Thyroid gland (tissue), 4 donors: ENCODE data around the gene PALLD.

ENCODE experiments used
- POLR2A ChIP-seq, 2 donors: fragments of 450-650 bp; IDR thresholded peaks; one replicate each; pipeline ENCODE4 v1.6.1; 2017; ENCODE audit warnings: antibody characterized with exemption in 2 of 2, mild to moderate bottlenecking in 2 of 2, moderate library complexity in 1 of 2
- TF ChIP-seq, protein P1 (sequence below), 6 experiments: fragments of 200-600 bp in 3 of 6; fragments of 450-650 bp in 3 of 6; sonication (generic) in 3 of 6; IDR thresholded peaks; one replicate each; pipeline ENCODE4 v1.5.1; 2016 to 2019; ENCODE audit warnings: antibody characterized with exemption in 6 of 6, mild to moderate bottlenecking in 2 of 6, inconsistent platforms in 1 of 6, moderate library complexity in 1 of 6

GRCh38 chr4:168923526-168924194 is 426.8 kb downstream of the PALLD start:
- TF ChIP-seq, protein P1, sequence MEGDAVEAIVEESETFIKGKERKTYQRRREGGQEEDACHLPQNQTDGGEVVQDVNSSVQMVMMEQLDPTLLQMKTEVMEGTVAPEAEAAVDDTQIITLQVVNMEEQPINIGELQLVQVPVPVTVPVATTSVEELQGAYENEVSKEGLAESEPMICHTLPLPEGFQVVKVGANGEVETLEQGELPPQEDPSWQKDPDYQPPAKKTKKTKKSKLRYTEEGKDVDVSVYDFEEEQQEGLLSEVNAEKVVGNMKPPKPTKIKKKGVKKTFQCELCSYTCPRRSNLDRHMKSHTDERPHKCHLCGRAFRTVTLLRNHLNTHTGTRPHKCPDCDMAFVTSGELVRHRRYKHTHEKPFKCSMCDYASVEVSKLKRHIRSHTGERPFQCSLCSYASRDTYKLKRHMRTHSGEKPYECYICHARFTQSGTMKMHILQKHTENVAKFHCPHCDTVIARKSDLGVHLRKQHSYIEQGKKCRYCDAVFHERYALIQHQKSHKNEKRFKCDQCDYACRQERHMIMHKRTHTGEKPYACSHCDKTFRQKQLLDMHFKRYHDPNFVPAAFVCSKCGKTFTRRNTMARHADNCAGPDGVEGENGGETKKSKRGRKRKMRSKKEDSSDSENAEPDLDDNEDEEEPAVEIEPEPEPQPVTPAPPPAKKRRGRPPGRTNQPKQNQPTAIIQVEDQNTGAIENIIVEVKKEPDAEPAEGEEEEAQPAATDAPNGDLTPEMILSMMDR (IDR thresholded peaks at IDR 0.05) = peak; percentile 40 to 85 (median 77)
- TF ChIP-seq POLR2A (IDR thresholded peaks at IDR 0.05) = no peak
